ENCODE results near the gene ZC3H7A.
"Not testable (repeated sequence)": the region's sequence is repeated elsewhere in the genome, so short reads cannot be mapped to it uniquely, and the experiment has no call there.

Gene ZC3H7A

GRCh38 chr16:11794996-11795886 lies 1.8 kb downstream of the ZC3H7A start:
- DNase-seq: no peak
- Mint-ChIP-seq H3K27ac (peak overlapping the region; percentile 96), H3K27me3 (no peaks in the 10 kb centered on the region)

DNA sequence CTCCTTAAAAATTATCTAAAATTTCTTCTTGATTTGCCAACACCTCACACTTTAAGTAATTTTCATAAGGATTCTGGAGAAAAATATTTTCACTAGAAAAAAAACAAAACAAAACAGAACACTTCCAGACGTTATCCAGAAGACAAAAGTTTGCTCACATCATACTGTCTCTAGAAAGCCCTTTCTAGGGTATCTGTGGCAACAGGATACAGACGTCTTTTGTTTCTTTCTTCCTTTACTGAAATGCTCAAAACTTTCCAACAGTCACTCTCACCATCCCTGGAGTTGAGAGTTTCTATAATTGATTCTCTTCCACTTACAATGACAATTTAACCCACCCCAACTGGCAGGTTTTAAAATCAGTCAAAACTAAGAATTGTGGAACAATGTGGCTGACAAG lies 2.6 kb downstream of the ZC3H7A start:
- Mint-ChIP-seq H3K27me3 (no peaks in the 10 kb centered on the region), H3K4me1 (peaks cover 45 to 79% of the 10 kb centered on the region in 2 donors), H3K27ac (peak overlapping the region; percentile 80), H3K36me3 (peaks cover 32 to 33% of the 10 kb centered on the region in 2 donors), H3K9me3 (no peaks in the 10 kb centered on the region), H3K4me3 (peak overlapping the region; percentile 83 to 90)
- no peak for ATAC-seq (replicated peaks)
- no peak for DNase-seq

More at GRCh38 chr16:11794996-11795886, 1.8 kb downstream of the ZC3H7A start:
- H3K36me3 Mint-ChIP-seq: peaks cover 32 to 34% of the 10 kb centered on the region in 2 donors
- peak overlapping the region; percentile 83 to 90 for H3K4me3 Mint-ChIP-seq
- no peaks in the 10 kb centered on the region for H3K9me3 Mint-ChIP-seq
- H3K4me1 Mint-ChIP-seq: peaks cover 51 to 84% of the 10 kb centered on the region in 2 donors
- no peak for ATAC-seq (replicated peaks)

- no peak for ATAC-seq (replicated peaks)
- H3K9me3 Mint-ChIP-seq: no peaks in the 10 kb centered on the region
- no peak overlapping the region for H3K4me3 Mint-ChIP-seq
- peaks cover 32 to 33% of the 10 kb centered on the region in 2 donors for H3K36me3 Mint-ChIP-seq
- H3K27me3 Mint-ChIP-seq: no peaks in the 10 kb centered on the region
- DNase-seq: no peak
- H3K4me1 Mint-ChIP-seq: peaks cover 38 to 73% of the 10 kb centered on the region in 2 donors
- peak overlapping the region; percentile 47 for H3K27ac Mint-ChIP-seq
Measured at GRCh38 chr16:11793840-11794239, 3.2 kb downstream of the ZC3H7A start.

DNA sequence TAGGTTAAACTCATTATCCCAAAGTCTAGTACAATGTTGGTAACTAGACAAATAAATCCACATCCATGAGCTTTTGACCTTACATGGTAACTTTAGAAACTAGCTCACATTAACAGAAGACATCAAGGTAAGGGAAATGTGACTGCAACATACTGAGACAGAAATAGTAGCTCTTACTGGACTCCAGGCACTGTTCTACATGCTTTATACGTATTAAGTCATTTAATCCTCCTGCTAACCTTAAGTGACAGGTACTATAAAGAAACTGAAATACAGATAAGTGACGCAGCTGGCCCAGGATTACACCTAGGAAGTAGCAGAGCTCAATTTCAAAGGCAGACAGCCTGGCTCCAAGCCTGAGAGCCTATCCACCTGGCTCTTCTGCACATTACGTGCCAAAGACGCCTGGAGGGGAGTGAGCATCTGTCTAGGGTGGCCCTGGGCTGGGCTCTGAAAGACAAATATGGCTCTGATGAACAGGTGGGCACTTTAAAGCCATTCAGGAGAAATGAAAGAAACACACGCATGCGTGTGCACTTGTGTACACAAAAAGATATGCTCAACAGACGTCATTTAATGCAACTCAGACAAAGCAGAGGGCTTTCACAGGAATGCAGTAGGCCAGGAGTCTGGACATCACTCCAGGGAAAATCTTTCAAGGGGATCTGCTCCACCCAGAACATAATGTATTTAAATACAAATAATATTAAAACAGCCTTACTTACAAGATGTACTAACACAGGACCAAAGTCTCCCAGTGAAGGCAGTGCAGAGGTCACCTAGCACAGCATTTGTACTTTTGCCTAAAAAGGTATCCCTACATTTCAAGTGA lies 4.4 kb downstream of the ZC3H7A start:
- Mint-ChIP-seq H3K9me3 (no peaks in the 10 kb centered on the region), H3K36me3 (peaks cover 32% of the 10 kb centered on the region in 2 donors), H3K4me3 (no peak overlapping the region), H3K27ac (peak overlapping the region; percentile 42), H3K27me3 (no peaks in the 10 kb centered on the region), H3K4me1 (peaks cover 35 to 67% of the 10 kb centered on the region in 2 donors)
- DNase-seq: no peak
- no peak for ATAC-seq (replicated peaks)

- Mint-ChIP-seq H3K4me1 (peaks cover 43 to 78% of the 10 kb centered on the region in 2 donors), H3K9me3 (no peaks in the 10 kb centered on the region), H3K4me3 (no peak overlapping the region), H3K27ac (peak overlapping the region; percentile 63), H3K27me3 (no peaks in the 10 kb centered on the region), H3K36me3 (peaks cover 36 to 37% of the 10 kb centered on the region in 2 donors)
- ATAC-seq (replicated peaks) (no peak), DNase-seq (no peak)
Measured at GRCh38 chr16:11791144-11791828, 5.8 kb downstream of the ZC3H7A start.

GRCh38 chr16:11788914-11789313 lies 8.1 kb downstream of the ZC3H7A start:
- Mint-ChIP-seq H3K27ac (no peak overlapping the region), H3K27me3 (no peaks in the 10 kb centered on the region)

DNA sequence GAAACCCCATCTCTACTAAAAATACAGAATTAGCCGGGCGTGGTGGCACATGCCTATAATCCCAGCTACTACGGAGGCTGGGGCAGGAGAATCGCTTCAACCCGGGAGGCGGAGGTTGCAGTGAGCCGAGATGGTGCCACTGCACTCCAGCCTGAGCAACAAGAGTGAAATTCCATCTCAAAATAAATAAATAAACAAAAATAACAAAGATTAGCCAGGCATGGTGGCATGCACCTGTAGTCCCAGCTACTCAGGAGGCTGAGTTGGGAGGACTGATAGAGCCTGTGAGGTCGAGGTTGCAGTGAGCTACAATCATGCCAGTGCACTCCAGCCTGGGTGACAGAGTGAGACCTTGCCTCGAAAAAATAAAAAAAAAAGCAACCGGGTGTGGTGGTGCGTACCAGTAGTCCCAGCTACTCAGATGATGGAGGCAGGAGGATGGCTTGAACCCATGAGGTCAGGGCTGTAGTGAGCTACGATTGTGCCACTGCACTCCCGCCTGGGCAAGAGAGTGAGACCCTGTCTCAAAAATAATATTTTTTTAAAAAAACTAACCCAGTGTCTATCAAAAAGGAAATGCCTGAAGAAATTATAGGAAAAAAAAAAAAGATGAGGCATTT lies 12.0 kb downstream of the ZC3H7A start:
- not testable (repeated sequence) for H3K27me3 Mint-ChIP-seq; DNase-seq; ATAC-seq (replicated peaks); H3K9me3 Mint-ChIP-seq
- Mint-ChIP-seq H3K36me3 (peaks cover 12 to 22% of the 10 kb centered on the region in 2 donors), H3K4me1 (peaks cover 38 to 79% of the 10 kb centered on the region in 2 donors), H3K4me3 (peak overlapping the region; percentile 36 to 47), H3K27ac (peak overlapping the region; percentile 83)

More at GRCh38 chr16:11788914-11789313, 8.1 kb downstream of the ZC3H7A start:
- peaks cover 18 to 24% of the 10 kb centered on the region in 2 donors for H3K36me3 Mint-ChIP-seq
- no peak overlapping the region for H3K4me3 Mint-ChIP-seq
- H3K4me1 Mint-ChIP-seq: peaks cover 34 to 78% of the 10 kb centered on the region in 2 donors
- no peak for ATAC-seq (replicated peaks)
- no peak for DNase-seq
- no peaks in the 10 kb centered on the region for H3K9me3 Mint-ChIP-seq

DNA sequence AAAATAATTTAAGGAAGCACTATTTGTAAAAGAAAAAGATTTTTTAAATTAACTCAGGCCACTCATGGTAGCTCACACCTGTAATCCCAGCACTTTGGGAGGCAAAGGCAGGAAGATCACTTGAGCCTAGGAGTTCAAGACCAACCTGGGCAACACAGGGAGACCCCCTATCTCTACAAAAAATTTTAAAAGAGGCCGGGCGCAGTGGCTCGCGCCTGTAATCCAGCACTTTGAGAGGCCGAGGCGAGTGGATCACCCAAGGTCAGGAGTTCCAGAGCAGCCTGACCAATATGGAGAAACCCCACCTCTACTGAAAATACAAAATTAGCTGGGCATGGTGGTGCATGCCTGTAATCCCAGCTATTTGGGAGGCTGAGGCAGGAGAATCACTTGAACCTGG lies 12.7 kb downstream of the ZC3H7A start:
- H3K27ac Mint-ChIP-seq: peak overlapping the region; percentile 83
- H3K4me1 Mint-ChIP-seq: peaks cover 38 to 80% of the 10 kb centered on the region in 2 donors
- not testable (repeated sequence) for DNase-seq; H3K9me3 Mint-ChIP-seq; H3K27me3 Mint-ChIP-seq; ATAC-seq (replicated peaks)
- peaks cover 11 to 23% of the 10 kb centered on the region in 2 donors for H3K36me3 Mint-ChIP-seq
- peak overlapping the region in 1 of 2 donors; percentile 29 for H3K4me3 Mint-ChIP-seq

GRCh38 chr16:11784038-11784369 lies 13.1 kb downstream of the ZC3H7A start:
- ATAC-seq (replicated peaks) (no peak), DNase-seq (no peak)
- H3K9me3 Mint-ChIP-seq: no peaks in the 10 kb centered on the region
- H3K36me3 Mint-ChIP-seq: peaks cover 11 to 23% of the 10 kb centered on the region in 2 donors
- no peaks in the 10 kb centered on the region for H3K27me3 Mint-ChIP-seq
- H3K27ac Mint-ChIP-seq: peak overlapping the region; percentile 99
- H3K4me3 Mint-ChIP-seq: peak overlapping the region; percentile 76 to 82
- peaks cover 38 to 80% of the 10 kb centered on the region in 2 donors for H3K4me1 Mint-ChIP-seq

DNA sequence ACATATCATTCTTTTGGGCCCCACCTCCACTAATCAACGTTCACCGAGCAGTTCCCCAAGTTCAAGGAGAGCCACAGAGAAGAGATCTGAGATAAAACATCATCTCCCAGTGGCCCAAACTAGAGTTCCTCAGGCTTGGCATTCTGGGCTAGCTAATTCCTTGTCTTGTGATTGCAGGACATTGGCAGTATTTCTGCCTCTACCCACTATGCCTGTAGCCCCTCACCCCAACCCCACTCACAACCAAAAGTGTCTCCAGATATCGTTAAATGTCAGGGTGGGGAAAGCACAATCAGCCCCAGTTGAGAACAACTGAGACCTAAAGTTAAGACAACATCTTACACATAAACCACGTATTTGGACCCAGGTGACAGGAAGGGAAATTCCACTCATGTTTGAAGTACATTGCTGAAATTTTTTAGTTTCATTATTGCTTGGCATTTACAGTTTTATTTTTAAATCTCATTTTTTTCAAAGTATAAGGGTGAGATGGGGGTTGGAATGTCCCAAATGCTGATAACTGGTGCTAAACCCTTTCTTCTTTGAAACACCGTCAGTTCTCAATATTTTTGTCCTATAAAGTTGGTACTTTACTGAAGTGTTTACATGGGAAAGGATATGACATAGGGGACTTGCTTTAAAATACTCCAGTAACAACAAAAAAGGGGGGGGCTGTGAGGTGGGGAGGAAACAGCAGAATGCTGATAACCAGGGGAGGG lies 13.6 kb downstream of the ZC3H7A start:
- ATAC-seq (replicated peaks) (peak; percentile 89 to 90), DNase-seq (peak; percentile 59)
- Mint-ChIP-seq H3K36me3 (peaks cover 11 to 23% of the 10 kb centered on the region in 2 donors), H3K9me3 (no peaks in the 10 kb centered on the region), H3K4me3 (peak overlapping the region; percentile 76 to 82), H3K4me1 (peaks cover 38 to 80% of the 10 kb centered on the region in 2 donors), H3K27ac (peak overlapping the region; percentile 99), H3K27me3 (no peaks in the 10 kb centered on the region)

GRCh38 chr16:11781773-11782172 lies 15.3 kb downstream of the ZC3H7A start:
- DNase-seq: no peak
- H3K36me3 Mint-ChIP-seq: peaks cover 11 to 12% of the 10 kb centered on the region in 2 donors
- peaks cover 28 to 65% of the 10 kb centered on the region in 2 donors for H3K4me1 Mint-ChIP-seq

GRCh38 chr16:11780991-11781680 lies 15.9 kb downstream of the ZC3H7A start:
- Mint-ChIP-seq H3K27ac (peak overlapping the region; percentile 69), H3K36me3 (peaks cover 11 to 12% of the 10 kb centered on the region in 2 donors), H3K4me3 (no peak overlapping the region), H3K4me1 (peaks cover 23 to 58% of the 10 kb centered on the region in 2 donors), H3K27me3 (no peaks in the 10 kb centered on the region), H3K9me3 (no peaks in the 10 kb centered on the region)
- DNase-seq (no peak), ATAC-seq (replicated peaks) (no peak)

More at GRCh38 chr16:11781773-11782172, 15.3 kb downstream of the ZC3H7A start:
- H3K9me3 Mint-ChIP-seq: no peaks in the 10 kb centered on the region
- no peak for ATAC-seq (replicated peaks)
- H3K4me3 Mint-ChIP-seq: peak overlapping the region; percentile 54 to 67
- H3K27me3 Mint-ChIP-seq: no peaks in the 10 kb centered on the region
- peak overlapping the region; percentile 99 for H3K27ac Mint-ChIP-seq

All from stimulated activated naive B cell treated with anti-CD40 and anti-IgM and Interleukin-4, amounts not matched to agents 10 μg/mL and 1 μg/mL and 100 μg/mL, for 72 hours (primary cell).